Epithelial cell of prostate (primary cell): ENCODE results near the gene FAM3C.
A peak's percentile ranks its signal among the peaks of the same experiment; 100 is the strongest.
"Not testable (repeated sequence)": the region's sequence is repeated elsewhere in the genome, so short reads cannot be mapped to it uniquely, and the experiment has no call there.

ENCODE experiments used
- DNase-seq: peaks from one replicate; pipeline ENCODE4 v3.0.0-alpha.2; 2011; ENCODE audit warnings: low read depth, low spot score
- H3K27ac ChIP-seq: fragments of 450-650 bp; 2 replicates; pipeline ENCODE4 v1.5.1; 2017; ENCODE audit warnings: mild to moderate bottlenecking

FAM3C gene, protein sequence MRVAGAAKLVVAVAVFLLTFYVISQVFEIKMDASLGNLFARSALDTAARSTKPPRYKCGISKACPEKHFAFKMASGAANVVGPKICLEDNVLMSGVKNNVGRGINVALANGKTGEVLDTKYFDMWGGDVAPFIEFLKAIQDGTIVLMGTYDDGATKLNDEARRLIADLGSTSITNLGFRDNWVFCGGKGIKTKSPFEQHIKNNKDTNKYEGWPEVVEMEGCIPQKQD

GRCh38 chr7:121395961-121396757, at the start of gene FAM3C:
FAM3C (minus strand) TSS chr7:121396308; CDS start chr7:121382969, 13,339 bp downstream.
- peak within 1 kb of the TSS; percentile 68 for H3K27ac ChIP-seq
- DNase-seq, result peak; percentile 41

DNA sequence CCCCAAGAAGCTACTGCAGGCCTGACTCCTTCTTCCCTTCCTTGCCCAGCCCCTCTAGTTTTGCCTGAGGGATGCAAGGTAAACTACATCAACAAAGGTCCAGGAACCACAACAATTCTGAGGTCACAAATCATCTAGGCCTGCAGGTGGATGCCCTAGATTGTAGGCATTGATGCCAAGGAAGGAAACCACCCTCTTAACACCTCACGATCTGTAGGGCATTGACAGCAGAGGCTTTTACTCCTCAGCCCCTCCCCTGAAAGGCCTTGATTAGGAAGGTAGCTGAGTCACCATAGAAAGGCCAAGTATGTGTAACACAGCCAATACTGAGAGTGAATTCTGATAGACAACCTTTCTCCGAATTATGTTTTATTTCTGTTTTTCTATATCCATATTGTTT, 46.7 kb upstream of the FAM3C start:
- DNase-seq, result peak; percentile 89
- peak overlapping the region; percentile 10 for H3K27ac ChIP-seq

GRCh38 chr7:121440857-121441503, 44.9 kb upstream of the FAM3C start:
- no peak overlapping the region for H3K27ac ChIP-seq
- no peak for DNase-seq

DNA sequence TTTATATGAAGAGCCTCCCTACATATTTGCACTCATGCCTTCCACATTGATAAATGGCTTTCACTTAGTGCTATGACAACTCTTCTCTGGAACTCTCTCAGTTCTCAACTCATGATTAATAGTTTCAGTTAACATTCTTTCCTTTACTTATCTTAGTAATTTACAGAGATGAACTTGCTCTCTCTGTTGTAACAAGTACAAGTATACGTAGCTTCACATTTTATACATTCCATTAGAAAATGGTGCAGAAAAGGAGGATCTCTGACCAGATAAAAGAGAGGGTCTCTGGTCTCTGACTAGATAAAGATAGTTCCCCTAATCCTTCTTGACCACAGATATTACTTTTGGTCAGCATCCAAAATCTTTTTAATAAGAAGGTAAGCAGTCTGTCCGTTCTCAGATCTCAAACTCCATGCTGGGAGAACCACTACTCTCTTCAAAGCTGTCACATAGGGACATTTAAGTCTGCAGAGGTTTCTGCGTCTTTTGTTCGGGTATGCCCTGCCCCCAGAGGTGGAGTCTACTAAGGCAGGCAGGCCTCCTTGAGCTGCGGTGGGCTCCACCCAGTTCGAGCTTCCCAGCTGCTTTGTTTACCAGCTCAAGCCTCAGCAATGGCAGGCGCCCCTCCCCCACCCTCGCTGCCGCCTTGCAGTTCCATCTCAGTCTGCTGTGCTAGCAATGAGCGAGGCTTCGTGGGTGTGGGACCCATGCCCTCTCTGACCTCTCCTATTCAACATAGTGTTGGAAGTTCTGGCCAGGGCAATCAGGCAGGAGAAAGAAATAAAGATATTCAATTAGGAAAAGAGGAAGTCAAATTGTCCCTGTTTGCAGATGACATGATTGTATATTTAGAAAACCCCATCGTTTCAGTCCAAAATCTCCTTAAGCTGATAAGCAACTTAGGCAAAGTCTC, 42.2 kb upstream of the FAM3C start:
- peak; percentile 83 for DNase-seq
- peak overlapping the region; percentile 86 for H3K27ac ChIP-seq

DNA sequence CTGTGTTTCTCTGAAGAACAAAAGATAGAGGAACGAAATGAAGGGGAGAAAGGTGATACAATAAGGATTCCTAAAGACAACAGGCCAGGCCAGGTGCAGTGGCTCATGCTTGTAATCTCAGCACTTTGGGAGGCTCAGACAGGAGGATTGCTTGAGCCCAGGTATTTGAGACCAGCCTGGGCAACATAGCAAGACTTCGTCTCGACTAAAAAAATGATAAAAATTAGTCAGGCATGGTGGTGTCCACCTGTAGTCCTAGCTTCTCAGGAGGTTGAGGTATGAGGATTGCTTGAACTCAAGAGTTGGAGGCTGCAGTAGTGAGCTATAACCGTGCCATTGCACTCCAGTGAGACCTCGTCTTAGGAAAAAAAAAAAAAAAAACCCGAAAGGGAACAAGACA, 41.4 kb upstream of the FAM3C start:
- peak overlapping the region; percentile 86 for H3K27ac ChIP-seq
- no peak for DNase-seq

DNA sequence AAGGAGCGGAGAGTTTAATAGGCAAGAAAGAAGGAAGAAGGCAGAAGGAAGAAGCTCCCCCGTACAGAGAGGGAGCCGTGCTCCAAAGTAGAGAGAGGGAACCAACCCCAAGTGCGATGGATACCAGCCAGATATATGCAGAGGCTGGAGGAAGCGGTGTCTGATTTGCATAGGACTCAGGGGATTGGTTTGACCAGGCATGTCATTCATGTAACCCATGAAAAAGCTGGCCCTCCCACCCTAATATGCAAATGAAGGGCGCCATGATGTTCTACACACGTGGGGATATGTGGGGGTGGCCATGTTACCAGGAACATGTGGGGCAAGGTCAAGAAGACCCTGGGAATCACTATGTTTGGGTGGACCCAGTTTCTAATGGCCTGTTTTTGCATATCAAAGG, 40.6 kb upstream of the FAM3C start:
- peak overlapping the region; percentile 86 for H3K27ac ChIP-seq
- no peak for DNase-seq

DNA sequence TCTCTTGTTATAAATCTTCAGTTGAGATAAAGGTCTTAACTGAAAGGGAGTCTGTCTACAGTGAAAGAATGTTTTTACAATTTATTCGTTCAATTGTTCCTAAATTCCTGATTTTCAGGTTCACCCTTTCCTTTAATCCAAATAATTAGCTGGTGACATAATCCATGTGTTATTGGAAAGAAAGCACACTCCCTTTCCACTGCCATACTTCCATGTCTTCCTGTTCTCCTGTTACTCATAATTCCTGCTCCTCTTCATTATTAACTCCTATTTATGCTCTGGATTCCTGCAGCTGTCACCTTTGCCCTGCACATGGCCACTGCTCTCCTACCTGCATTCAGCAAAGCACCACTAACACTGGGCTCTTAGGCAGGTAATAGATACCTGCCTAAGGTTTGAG, 40.0 kb upstream of the FAM3C start:
- no peak for DNase-seq
- no peak overlapping the region for H3K27ac ChIP-seq

- H3K27ac ChIP-seq, result no peak overlapping the region
- DNase-seq, result no peak
Measured at GRCh38 chr7:121433775-121434174, 37.7 kb upstream of the FAM3C start.

GRCh38 chr7:121432486-121432885, 36.4 kb upstream of the FAM3C start:
- H3K27ac ChIP-seq, DNase-seq: not testable (repeated sequence)

DNA sequence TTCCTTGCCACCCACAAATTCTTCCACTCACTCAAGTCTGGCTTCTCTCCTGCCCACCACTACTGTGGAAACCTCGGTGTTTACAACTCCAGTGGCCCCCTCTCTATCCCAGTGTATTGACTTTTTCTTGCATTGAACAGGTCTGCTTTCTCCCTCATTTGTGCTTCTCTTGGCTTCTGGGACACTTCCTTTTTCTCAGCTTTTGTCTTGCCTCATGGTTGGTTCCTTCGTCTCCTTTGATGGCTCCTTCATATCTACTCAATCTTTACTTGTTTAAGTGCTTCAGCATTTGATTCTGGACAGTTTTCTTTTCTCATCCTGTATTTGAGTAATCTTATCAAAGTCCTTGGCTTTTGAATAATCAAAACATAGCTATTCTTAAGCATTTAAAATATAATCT, 35.9 kb upstream of the FAM3C start:
- no peak for DNase-seq
- no peak overlapping the region for H3K27ac ChIP-seq

GRCh38 chr7:121431389-121431995, 35.4 kb upstream of the FAM3C start:
- no peak for DNase-seq
- H3K27ac ChIP-seq, result no peak overlapping the region

DNA sequence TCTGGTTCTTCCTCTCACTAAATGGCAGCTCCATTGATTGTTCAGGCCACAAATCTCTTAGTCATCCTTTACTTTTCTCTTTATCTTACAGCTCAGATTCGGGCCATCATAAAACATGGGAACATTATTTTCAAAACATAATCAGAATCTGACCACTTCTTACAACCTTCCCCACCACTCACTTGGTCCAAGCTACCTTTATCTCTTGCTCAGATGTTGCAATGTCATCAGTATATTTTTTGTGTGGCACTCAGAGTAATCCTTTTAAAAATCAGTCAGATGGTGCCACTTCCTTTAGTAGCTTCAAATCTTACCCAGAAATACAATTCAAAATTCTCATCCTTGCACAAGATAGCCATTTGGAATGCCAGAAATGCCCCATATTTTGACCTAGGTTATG, 34.5 kb upstream of the FAM3C start:
- DNase-seq, result no peak
- H3K27ac ChIP-seq, result no peak overlapping the region

- DNase-seq, result no peak
Measured at GRCh38 chr7:121429798-121430197, 33.7 kb upstream of the FAM3C start.

GRCh38 chr7:121428855-121429489, 32.9 kb upstream of the FAM3C start:
- DNase-seq, result no peak
- H3K27ac ChIP-seq, result no peak overlapping the region

More at GRCh38 chr7:121429798-121430197, 33.7 kb upstream of the FAM3C start:
- no peak overlapping the region for H3K27ac ChIP-seq

DNA sequence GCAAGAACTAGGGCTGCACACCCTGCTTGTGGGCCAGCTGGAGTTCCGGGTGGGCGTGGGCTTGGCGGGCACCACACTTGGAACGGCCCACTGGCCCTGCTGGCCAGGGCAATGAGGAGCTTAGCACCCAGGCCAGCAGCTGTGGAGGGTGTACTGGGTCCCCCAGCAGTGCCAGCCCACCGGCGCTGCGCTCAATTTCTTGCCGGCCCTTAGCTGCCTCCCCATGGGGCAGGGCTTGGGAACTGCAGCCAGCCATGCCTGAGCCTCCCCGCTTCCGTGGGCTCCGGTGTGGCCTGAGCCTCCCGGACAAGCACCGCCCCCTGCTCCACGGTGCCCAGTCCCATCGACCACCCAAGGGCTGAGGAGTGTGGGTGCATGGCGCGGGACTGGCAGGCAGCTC, 25.6 kb upstream of the FAM3C start:
- not testable (repeated sequence) for DNase-seq, H3K27ac ChIP-seq

GRCh38 chr7:121420976-121421375, 24.9 kb upstream of the FAM3C start:
- DNase-seq, result peak; percentile 61
- no peak overlapping the region for H3K27ac ChIP-seq

DNA sequence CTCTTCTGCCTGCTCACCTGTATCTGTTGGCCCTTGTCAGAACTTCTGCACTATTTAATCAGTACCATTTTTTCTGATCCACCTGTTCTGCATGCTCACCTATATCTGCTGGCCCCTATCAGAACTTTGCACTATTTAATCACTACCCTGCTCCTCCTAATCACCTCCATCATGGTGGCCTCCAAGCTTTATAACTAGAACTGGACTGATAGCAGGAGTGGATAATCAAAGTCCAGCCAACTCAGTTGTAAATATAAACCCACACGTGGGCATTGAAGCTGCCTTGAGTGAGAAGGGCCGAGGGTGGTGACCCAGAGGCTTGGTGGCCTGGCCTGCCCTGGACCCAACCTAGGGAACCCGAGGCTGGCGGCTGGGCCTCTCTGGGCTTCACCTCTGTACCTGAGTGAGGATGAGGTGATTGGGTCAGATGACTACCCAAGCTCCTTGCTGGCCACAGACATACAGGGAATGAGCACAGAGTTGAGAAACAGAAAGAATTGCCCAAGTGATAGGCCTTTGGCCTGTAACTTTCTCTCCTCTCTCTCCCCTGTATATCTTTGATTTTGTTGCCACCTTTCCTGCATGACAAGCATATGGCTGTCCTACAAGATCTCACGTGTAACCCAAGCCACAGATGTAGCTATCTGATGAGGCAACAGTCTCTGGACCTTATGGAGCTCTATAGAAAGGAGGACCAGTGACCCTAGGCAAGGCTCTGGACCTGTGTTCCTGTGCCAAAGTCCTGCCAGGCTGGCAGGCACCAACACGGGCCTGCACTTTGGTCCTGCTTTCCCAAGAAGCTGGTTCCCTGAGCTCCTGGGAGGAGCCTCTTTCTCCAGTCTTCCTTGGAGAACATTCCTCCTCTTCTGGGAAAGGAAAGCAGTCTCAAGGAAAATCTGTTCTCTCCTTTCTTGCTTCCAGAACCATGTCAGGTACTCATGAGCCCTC, 23.4 kb upstream of the FAM3C start:
- H3K27ac ChIP-seq, result no peak overlapping the region
- DNase-seq, result no peak

GRCh38 chr7:121416533-121416932, 20.4 kb upstream of the FAM3C start:
- H3K27ac ChIP-seq, result no peak overlapping the region
- no peak for DNase-seq
